Gastrocnemius medialis (tissue), 4 donors: ENCODE measurements around the gene TUFT1.

Experiments
- POLR2A ChIP-seq, 2 donors: fragments of 450-650 bp; IDR thresholded peaks; one replicate each; pipeline ENCODE4 v1.6.1; 2017; ENCODE audit warnings: antibody characterized with exemption in 2 of 2, mild to moderate bottlenecking in 2 of 2, moderate library complexity in 2 of 2
- TF ChIP-seq, protein P1 (sequence below), 5 experiments: fragments of 450-650 bp in 3 of 5; fragments of 200-600 bp in 2 of 5; sonication (generic) in 2 of 5; IDR thresholded peaks in 4 of 5; conservative IDR thresholded peaks in 1 of 5; 1 replicate in 4 of 5; 2 replicates in 1 of 5; pipeline ENCODE4 v1.5.1; 2016 to 2019; ENCODE audit warnings: antibody characterized with exemption in 5 of 5, mild to moderate bottlenecking in 3 of 5, moderate library complexity in 3 of 5

- TF ChIP-seq, protein P1, sequence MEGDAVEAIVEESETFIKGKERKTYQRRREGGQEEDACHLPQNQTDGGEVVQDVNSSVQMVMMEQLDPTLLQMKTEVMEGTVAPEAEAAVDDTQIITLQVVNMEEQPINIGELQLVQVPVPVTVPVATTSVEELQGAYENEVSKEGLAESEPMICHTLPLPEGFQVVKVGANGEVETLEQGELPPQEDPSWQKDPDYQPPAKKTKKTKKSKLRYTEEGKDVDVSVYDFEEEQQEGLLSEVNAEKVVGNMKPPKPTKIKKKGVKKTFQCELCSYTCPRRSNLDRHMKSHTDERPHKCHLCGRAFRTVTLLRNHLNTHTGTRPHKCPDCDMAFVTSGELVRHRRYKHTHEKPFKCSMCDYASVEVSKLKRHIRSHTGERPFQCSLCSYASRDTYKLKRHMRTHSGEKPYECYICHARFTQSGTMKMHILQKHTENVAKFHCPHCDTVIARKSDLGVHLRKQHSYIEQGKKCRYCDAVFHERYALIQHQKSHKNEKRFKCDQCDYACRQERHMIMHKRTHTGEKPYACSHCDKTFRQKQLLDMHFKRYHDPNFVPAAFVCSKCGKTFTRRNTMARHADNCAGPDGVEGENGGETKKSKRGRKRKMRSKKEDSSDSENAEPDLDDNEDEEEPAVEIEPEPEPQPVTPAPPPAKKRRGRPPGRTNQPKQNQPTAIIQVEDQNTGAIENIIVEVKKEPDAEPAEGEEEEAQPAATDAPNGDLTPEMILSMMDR (IDR thresholded peaks at IDR 0.05 in 4 of 5, conservative IDR thresholded peaks at IDR 0.05 in 1 of 5) = no peak
- TF ChIP-seq POLR2A (IDR thresholded peaks at IDR 0.05) = no peak
These were observed 25.7 kb upstream of the TUFT1 start for GRCh38 chr1:151514366-151514765.
